Erythroblast (primary cell): ENCODE data around the gene OCLN.
"Not testable (repeated sequence)": the region's sequence is repeated elsewhere in the genome, so short reads cannot be mapped to it uniquely, and the experiment has no call there.

ENCODE experiments used
- DNase-seq, 2 experiments: peaks; one replicate each; lab custom pipeline; 2025; lab: John Stamatoyannopoulos, UW
- GATA1 ChIP-seq: IDR thresholded peaks from 2 replicates; pipeline ENCODE4 v1.6.1; 2011; ENCODE audit warnings: low read depth, mild to moderate bottlenecking, control low read depth, low read length, moderate library complexity
- POLR2A ChIP-seq: IDR thresholded peaks from 2 replicates; pipeline ENCODE4 v1.6.1; 2011; ENCODE audit warnings: mild to moderate bottlenecking, low read length

Gene OCLN

DNA sequence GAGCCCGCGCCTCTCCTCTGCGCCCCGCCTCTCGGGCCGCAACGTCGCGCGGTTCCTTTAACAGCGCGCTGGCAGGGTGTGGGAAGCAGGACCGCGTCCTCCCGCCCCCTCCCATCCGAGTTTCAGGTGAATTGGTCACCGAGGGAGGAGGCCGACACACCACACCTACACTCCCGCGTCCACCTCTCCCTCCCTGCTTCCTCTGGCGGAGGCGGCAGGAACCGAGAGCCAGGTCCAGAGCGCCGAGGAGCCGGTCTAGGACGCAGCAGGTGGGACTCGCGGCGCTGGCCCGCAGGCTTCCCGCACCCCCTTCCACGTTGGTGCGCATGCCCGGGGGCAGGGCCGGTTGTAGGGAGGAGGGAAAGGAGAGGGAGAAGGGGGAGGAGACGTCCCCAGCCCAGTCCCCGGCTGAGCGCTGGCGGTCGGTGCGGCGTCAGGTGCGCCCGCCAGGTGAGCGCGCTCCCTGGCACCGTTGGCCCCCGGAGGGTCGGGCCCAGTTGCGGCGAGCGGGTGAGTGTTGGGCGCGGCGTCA lies at the start of gene OCLN:
OCLN (plus strand) TSS at position 400 of the 532 bp plus-strand sequence. CDS start 11,455 bp downstream, outside the sequence.
- DNase-seq, result peak; percentile 19 to 32
- no peak for TF ChIP-seq GATA1
- TF ChIP-seq POLR2A, result no peak

GRCh38 chr5:69444127-69444754 lies 48.3 kb upstream of the OCLN start:
- TF ChIP-seq GATA1 (no peak), POLR2A (no peak)

GRCh38 chr5:69449511-69449910 lies 43.1 kb upstream of the OCLN start:
- TF ChIP-seq GATA1 (no peak), POLR2A (no peak)
- no peak for DNase-seq

More at GRCh38 chr5:69444127-69444754, 48.3 kb upstream of the OCLN start:
- DNase-seq, result no peak

GRCh38 chr5:69450116-69450515 lies 42.5 kb upstream of the OCLN start:
- no peak for DNase-seq
- TF ChIP-seq GATA1 (no peak), POLR2A (no peak)

GRCh38 chr5:69450527-69450926 lies 42.1 kb upstream of the OCLN start:
- DNase-seq, result not testable (repeated sequence)

GRCh38 chr5:69451941-69452647 lies 40.5 kb upstream of the OCLN start:
- no peak for TF ChIP-seq POLR2A
- no peak for DNase-seq

DNA sequence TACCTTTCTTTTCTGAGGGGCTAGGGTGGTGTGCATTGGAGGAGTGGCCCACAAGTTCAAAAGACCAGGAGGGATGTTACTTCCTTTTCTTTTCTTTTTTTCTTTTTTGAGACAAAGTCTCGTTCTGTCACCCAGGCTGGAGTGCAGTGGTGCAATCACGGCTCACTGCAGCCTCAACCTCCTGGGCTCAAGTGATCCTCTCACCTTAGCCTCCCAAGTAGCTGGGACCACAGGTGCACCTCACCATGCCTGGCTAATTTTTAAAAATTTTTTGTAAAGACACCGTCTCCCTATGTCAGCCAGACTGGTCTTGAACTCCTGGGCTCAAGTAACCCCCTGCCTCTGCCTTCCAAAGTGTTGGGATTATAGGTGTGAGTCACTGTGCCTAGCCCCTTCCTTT lies 39.1 kb upstream of the OCLN start:
- DNase-seq, result not testable (repeated sequence)

DNA sequence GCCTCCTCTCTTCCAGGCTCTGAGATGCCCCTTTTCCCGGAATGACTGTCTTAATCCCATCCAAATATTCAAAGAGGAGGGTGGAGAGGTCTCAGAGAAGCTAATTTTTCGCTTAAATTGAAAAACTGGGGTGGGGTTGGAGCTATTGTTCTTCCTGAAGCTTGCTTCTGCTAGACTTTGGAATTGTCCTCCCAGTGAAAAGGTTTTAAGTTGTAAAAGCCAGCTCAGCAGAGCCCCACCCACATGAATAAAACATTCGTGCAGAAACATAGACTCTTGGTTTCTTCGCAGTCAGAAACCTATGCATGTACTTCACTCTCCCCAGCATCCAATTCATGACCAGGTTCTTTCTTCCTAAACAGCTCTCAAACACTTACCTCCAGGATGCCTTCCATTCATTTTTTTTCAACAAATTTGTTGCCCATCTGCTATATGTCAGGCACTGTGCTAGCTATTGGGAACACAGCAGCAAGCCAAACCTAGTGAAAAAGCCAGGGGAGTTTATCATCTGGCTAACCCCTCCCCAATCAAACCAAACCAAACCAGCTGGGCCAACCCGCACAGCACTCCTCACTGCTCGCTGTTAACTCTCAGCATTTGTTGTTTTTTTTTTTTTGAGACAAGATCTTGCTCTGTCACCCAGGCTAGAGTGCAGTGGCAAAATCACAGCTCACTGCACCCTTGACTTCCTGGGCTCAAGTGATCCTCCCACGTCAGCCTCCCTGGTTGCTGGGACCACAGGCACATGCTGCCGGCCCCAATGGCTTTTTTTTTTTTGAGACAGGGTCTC lies 37.9 kb upstream of the OCLN start:
- TF ChIP-seq POLR2A (no peak), GATA1 (no peak)

DNA sequence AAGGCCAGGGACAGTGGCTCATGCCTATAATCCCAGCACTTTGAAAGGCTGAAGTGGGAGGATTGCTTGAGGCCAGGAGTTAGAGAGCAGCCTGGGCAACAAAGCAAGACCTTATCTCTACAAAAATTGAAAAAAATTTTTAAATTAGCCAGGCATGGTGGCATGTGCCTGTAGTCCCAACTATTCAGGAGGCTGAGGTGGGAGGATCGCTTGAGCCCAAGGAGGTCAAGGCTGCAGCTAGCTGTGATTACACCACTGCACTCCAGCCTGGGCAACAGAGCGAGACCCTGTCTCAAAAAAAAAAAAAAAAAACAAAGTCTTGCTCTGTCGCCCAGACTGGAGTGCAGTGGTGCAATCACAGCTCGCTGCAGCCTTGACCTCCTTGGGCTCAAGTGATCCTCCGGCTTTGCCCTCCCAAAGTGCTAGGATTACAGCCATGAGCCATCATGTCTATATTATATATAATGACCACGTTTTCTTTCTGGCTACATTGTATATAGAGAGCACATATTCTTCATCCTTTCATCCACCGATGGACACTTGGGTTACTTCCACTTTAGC lies 37.1 kb upstream of the OCLN start:
- not testable (repeated sequence) for DNase-seq

More for the DNA sequence above, 37.9 kb upstream of the OCLN start:
- no peak for DNase-seq

DNA sequence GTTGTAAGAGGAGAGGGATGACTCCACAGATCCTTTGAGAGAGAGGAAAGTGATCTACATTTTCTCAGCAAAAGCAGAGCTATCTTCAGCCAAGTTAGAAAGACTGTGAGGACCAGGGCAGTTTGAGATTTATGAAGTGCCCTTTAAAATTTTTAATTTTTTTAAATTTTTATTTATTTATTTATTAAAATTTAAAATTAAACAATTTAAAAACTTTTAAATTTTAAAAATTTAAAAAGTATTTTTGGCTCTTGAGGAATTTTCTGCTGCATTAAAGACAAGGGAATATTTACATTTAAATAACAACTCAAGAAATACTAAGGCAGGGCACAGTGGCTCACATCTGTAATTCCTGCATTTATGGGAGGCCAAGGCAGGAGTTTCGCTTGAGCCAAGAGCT lies 30.4 kb upstream of the OCLN start:
- TF ChIP-seq GATA1 (no peak), POLR2A (no peak)
- DNase-seq, result no peak

DNA sequence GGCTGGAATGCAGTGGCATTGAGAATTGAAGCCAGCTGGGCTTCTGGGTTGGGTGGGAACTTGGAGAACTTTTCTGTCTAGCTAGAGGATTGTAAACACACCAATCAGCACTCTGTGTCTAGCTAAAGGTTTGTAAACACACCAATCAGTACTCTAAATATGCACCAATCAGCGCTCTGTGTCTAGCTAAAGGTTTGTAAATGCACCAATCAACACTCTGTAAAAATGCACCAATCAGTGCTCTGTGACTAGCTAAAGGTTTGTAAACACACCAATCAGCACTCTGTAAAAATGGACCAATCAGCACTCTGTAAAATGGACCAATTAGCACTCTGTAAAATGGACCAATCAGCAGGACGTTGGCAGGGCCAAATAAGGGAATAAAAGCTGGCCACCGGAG lies 26.2 kb upstream of the OCLN start:
- not testable (repeated sequence) for DNase-seq

DNA sequence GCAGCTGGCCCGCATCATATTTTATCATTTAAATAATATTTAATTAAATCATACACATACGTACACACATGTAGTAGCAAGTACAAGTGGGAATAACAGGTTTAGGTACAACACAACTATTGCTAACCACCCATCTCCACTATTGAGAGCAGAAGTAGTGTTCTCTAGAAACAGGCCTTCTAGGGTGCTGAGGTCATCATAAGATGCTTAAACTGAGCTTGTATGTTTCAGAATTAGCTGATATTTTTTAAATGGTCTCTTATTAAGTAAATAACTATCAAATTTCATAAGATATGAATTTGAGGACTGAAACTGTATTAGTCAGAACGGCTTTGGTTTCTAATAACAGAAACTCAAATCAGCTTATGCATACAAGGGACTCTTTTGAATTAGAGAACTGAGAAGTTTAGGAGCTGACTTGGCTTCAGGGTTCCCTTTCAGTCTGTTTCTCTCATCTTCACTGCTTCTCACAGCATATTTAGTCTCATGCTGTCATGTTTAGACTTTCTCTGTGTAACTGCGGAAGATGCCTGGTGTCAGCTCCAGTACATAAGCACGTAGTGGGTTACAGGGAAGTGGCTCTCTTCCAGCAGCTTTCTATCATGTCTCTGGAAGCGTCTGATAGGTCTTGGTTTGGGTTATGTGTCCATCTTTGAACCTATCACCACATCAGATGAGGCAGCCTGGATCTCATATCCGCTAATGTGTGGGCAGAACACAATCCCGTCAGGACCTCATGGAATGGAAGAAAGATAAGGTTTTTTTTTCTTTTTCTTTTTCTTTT lies 25.0 kb upstream of the OCLN start:
- no peak for DNase-seq
- TF ChIP-seq GATA1 (no peak), POLR2A (no peak)

GRCh38 chr5:69468631-69469030 lies 24.0 kb upstream of the OCLN start:
- DNase-seq, result no peak
- no peak for TF ChIP-seq POLR2A
- TF ChIP-seq GATA1, result no peak

- not testable (repeated sequence) for DNase-seq
Observed at GRCh38 chr5:69471516-69471915, 21.1 kb upstream of the OCLN start.

DNA sequence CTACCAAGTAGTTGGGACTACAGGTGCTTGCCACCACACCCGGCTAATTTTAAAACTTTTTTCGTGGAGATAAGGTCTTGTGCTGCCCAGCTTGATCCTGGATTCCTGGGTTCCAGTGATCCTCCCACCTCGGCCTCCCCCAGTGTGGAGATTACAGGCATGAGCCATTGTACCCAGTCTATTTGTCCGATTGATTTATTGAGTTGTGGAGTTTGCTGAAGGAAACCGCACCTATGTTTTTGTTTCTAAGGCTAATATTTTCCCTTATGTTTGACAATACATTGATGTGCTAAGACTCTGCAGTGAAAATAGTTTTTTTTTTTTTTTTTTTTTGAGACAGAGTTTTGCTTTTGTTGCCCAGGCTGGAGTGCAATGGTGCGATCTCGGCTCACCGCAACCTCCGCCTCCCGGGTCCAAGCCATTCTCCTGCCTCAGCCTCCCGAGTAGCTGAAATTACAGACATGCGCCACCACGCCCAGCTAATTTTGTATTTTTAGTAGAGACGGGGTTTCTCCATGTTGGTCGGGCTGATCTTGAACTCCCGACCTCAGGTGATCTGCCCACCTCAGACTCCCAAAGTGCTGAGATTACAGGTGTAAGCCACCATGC lies 20.0 kb upstream of the OCLN start:
- not testable (repeated sequence) for DNase-seq
